GM12874 (cell line): Measurements from ENCODE around the gene PARD3.

Experiments
- TF ChIP-seq, protein P1 (sequence below): IDR thresholded peaks from 2 replicates; pipeline ENCODE4 v1.5.1; 2011; ENCODE audit warnings: low read depth, mild to moderate bottlenecking, control low read depth, low read length, moderate library complexity; ENCODE audit not compliant: insufficient read depth

The PARD3 gene

GRCh38 chr10:34710391-34710751, 104.7 kb downstream of the PARD3 start:
- TF ChIP-seq, protein P1, sequence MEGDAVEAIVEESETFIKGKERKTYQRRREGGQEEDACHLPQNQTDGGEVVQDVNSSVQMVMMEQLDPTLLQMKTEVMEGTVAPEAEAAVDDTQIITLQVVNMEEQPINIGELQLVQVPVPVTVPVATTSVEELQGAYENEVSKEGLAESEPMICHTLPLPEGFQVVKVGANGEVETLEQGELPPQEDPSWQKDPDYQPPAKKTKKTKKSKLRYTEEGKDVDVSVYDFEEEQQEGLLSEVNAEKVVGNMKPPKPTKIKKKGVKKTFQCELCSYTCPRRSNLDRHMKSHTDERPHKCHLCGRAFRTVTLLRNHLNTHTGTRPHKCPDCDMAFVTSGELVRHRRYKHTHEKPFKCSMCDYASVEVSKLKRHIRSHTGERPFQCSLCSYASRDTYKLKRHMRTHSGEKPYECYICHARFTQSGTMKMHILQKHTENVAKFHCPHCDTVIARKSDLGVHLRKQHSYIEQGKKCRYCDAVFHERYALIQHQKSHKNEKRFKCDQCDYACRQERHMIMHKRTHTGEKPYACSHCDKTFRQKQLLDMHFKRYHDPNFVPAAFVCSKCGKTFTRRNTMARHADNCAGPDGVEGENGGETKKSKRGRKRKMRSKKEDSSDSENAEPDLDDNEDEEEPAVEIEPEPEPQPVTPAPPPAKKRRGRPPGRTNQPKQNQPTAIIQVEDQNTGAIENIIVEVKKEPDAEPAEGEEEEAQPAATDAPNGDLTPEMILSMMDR: no peak

GRCh38 chr10:34709637-34710390, 105.3 kb downstream of the PARD3 start:
- TF ChIP-seq, protein P1: no peak

- TF ChIP-seq, protein P1: no peak
Observed at GRCh38 chr10:34707656-34708055, 107.4 kb downstream of the PARD3 start.

DNA sequence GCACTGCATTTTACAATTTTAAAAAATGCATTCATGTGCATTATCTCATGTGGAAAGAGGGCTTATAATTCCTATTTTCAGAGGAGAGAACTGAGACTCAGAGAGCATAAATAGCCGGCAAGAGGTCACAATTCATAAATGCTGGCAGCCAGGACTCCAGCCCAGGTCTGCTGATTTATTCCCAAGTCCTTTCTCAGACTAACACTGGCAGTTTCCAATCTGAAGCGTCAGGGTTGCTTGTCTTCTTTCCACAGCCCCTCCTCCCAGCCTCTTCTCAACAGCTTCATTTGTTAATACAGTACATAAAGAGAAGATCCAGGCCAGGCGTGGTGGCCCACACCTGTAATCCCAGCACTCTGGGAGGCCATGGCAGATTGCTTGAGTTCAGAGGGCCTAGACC, 108.9 kb downstream of the PARD3 start:
- TF ChIP-seq, protein P1: no peak

- TF ChIP-seq, protein P1: no peak
Observed at GRCh38 chr10:34705563-34705962, 109.5 kb downstream of the PARD3 start.

DNA sequence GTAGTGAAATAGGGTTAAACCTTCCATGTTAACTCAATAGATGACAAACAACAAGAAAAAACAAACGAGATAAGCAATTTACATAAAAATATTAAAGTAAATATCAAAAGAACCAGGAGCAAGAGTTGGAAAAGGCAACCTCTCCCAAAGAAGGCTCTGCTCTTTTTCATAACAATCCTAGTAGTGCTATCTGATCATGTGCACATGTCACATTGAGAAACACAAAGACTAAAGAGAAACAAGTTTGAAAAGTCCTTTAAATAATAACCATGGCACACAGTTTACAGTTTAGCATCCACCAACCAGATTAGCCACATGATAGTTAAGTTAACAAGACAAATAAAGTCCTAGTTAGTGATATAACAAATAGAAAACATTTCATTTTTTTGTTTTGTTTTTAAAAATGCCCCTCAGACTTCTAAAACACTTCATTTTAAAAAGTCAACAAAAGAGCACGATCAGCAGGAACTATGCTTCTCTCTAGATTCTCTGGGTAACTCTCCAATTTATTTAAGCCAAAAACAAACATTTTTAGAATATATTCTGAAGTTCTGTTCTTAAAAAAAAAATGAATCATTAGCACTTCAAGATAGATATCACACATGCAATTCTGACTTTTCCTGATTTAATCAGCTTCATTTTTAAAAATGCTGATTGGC, 110.4 kb downstream of the PARD3 start:
- TF ChIP-seq, protein P1: no peak

DNA sequence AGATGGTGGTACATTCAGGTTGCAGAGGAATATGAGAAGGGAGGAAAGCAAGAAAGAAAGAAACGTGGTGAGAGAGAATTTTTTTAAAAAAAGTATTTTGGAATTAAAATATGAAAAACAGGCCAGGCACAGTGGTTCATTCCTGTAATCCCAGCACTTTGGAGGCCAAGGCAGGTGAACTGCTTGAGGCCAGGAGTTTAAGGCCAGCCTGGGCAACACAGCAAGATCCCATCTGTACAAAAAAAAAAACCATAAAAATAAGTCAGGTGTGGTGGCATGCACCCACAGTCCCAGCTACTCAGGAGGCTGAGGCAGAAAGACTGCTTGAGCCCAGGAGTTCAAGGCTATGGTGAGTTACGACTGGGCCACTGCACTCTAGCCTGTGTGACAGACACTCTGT, 112.1 kb downstream of the PARD3 start:
- TF ChIP-seq, protein P1: no peak
